ENCODE data around the gene TIMP3. TPM values are rescaled to one million over a fixed set of nuclear protein-coding genes. Genes with fewer than 3 reads are reported as not detected.

The TIMP3 gene
- total and polyA plus RNA-seq, 4 experiments from 2014 or later, result 1.7 to 2.3 TPM; not detected in 2

DNA sequence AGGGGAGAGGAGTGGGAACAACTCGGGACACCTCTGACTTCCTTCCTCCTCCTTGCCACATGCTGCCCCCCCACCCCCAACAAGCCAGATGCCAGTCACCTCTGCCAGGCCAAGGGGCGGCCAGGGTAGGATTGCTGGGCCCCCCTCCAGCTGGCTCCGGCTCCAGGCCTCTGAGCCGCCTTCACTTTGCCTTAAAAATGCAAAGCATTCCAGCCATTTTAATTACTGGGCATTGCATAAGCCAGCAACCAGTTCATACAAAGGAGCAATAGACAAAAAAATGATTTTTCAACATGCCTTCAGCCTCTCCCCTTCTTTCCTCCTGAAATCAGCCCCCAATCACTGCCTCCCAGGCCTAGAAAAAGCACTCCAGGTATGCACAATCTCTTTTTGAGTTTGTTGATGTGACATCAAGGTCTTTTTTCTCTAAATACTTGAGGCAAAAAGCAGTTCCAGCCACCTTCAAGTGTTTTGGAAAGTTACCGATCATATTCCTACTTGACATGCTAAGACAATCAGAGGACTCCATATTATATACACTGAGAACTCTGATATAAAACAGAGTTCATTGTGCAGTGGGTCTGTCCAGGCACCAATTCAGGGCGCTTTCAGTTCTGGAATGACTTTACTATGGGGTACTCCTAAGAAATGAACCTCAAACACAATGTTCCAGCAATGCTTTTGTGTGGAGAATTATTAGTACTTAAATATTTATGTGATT lies 12.4 kb upstream of the TIMP3 start:
- no peak overlapping the region for H3K4me3 Mint-ChIP-seq
- intact Hi-C loops (cut with micrococcal nuclease), result no loop called here
- no peaks in the 10 kb centered on the region for H3K36me3 Mint-ChIP-seq
- no peaks in the 10 kb centered on the region for H3K9me3 Mint-ChIP-seq
- H3K27me3 Mint-ChIP-seq, result peaks cover 2 to 13% of the 10 kb centered on the region in 2 donors
- no peak overlapping the region for H3K4me3 ChIP-seq (ENCODE audit: low read length in 2 of 2)
- ChIA-PET CTCF (ENCODE audit: partially characterized antibody) (no interaction called here), POLR2A (ENCODE audit: partially characterized antibody) (no interaction called here)
- H3K9me3 ChIP-seq (ENCODE audit: control insufficient read depth in 1 of 2, low read length in 2 of 2), result no peaks in the 10 kb centered on the region
- no peaks in the 10 kb centered on the region for H3K4me1 ChIP-seq (ENCODE audit: insufficient read depth, low read length)
- no peaks in the 10 kb centered on the region for H3K27me3 ChIP-seq (ENCODE audit: insufficient read depth, low read length)
- H3K27ac Mint-ChIP-seq, result no peak overlapping the region
- H3K4me1 Mint-ChIP-seq, result no peaks in the 10 kb centered on the region
- no peaks in the 10 kb centered on the region for H3K36me3 ChIP-seq (ENCODE audit: insufficient read depth, low read length)
- H3K27ac ChIP-seq (ENCODE audit: low read depth, low read length), result no peak overlapping the region
- DNase-seq, result no peak

DNA sequence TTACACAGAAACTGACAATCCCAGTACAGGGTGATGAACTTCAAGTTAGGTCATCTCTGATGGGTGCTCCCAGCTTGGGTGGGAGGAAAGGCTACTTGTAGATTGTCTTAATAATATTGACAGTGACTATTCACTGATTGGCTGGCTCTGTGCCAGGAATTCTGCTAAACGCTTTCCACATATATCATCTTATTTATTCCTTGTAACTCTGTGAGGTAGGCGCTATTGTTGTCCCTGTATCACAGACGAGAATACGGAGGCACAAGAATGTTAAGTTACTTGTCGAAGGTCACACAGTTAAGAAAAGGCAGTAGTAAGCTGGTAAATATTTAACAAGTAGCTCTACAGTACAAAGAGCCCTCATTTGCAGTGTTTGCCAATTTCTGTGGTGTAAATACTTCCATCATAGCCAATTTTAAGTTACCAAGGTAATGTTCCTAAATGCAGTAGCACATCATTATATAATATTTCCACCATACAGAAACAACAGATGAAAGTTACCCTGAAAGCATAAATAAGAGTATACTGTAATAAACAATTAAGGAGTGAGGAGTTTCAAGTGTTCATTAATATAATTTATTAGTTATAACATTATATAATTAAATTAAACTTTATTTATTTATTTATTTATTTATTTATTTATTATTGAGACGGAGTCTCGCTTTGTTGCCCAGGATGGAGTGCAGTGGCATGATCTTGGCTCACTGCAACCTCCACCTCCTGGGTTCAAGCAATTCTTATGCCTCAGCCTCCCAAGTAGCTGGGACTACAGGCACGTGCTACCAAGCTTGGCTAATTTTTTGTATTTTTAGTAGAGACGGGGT lies 11.5 kb upstream of the TIMP3 start:
- ChIA-PET POLR2A (ENCODE audit: partially characterized antibody) (no interaction called here), CTCF (ENCODE audit: partially characterized antibody) (interaction anchor here (1.3 kb wide), 1 partner anchor 11 kb away, joined by 4 read pairs; no protein-coding TSS in a partner anchor)
- H3K4me3 Mint-ChIP-seq, result no peak overlapping the region
- H3K9me3 ChIP-seq (ENCODE audit: control insufficient read depth in 1 of 2, low read length in 2 of 2), result no peaks in the 10 kb centered on the region
- H3K4me1 ChIP-seq (ENCODE audit: insufficient read depth, low read length), result no peaks in the 10 kb centered on the region
- DNase-seq, result no peak
- no peaks in the 10 kb centered on the region for H3K9me3 Mint-ChIP-seq
- H3K36me3 Mint-ChIP-seq, result no peaks in the 10 kb centered on the region
- H3K27ac Mint-ChIP-seq, result no peak overlapping the region
- H3K4me1 Mint-ChIP-seq, result no peaks in the 10 kb centered on the region
- H3K27ac ChIP-seq (ENCODE audit: low read depth, low read length), result no peak overlapping the region
- H3K36me3 ChIP-seq (ENCODE audit: insufficient read depth, low read length), result no peaks in the 10 kb centered on the region
- H3K27me3 ChIP-seq (ENCODE audit: insufficient read depth, low read length), result no peaks in the 10 kb centered on the region
- intact Hi-C loops (cut with micrococcal nuclease), result no loop called here
- peaks cover 2 to 13% of the 10 kb centered on the region in 2 donors for H3K27me3 Mint-ChIP-seq
- H3K4me3 ChIP-seq (ENCODE audit: low read length in 2 of 2), result no peak overlapping the region

DNA sequence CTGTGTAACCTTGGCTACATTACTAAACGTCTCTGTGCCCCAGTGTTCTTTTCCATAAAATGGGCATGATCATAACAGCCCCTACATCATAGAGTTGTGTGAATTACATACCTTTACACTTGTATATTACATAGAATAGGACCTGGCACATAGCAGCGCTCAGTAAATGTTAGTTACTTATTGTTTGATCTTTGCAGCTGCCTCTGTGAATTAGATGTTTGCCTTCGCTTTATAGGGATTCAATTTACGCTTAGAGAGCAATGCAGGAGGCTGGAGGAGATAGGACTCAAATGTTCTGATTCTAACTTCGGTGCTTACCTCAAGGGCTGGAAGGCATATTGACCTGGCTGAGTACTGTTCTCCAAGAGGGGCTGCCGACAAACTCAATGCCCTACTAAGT lies 10.4 kb upstream of the TIMP3 start:
- no peaks in the 10 kb centered on the region for H3K36me3 ChIP-seq (ENCODE audit: insufficient read depth, low read length)
- no peaks in the 10 kb centered on the region for H3K9me3 ChIP-seq (ENCODE audit: control insufficient read depth in 1 of 2, low read length in 2 of 2)
- Mint-ChIP-seq H3K9me3 (no peaks in the 10 kb centered on the region), H3K27ac (no peak overlapping the region), H3K4me3 (no peak overlapping the region), H3K27me3 (peaks cover 6 to 13% of the 10 kb centered on the region in 2 donors), H3K4me1 (peaks cover 0 to under 1% (median 0%) of the 10 kb centered on the region in 4 donors), H3K36me3 (no peaks in the 10 kb centered on the region)
- H3K27ac ChIP-seq (ENCODE audit: low read depth, low read length), result no peak overlapping the region
- CTCF ChIA-PET (ENCODE audit: partially characterized antibody), result interaction anchor here (1.3 kb wide), 1 partner anchor 10 kb away, joined by 4 read pairs; no protein-coding TSS in a partner anchor
- no peaks in the 10 kb centered on the region for H3K27me3 ChIP-seq (ENCODE audit: insufficient read depth, low read length)
- intact Hi-C loops (cut with micrococcal nuclease), result no loop called here
- H3K4me1 ChIP-seq (ENCODE audit: insufficient read depth, low read length), result no peaks in the 10 kb centered on the region
- POLR2A ChIA-PET (ENCODE audit: partially characterized antibody), result no interaction called here
- H3K4me3 ChIP-seq (ENCODE audit: low read length in 2 of 2), result no peak overlapping the region
- DNase-seq, result no peak

DNA sequence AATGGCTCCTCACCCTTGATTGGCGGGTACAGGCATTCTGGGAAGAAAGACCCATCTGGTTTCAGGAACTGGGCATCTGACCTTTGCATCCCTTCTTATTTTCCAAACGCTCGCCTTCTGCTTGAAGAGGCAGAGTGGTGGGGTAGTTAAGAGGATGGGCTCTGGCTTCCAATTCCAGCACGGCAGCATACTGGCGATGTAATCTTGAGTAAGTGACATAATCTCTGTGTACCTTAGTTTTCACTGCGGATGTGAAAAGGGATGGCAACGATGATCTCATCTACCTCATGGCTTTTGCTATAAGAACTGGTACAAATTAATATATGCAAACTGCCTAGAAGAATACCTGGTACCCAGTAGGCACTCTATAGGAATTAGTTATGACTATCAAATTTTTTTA lies 10.0 kb upstream of the TIMP3 start:
- DNase-seq, result no peak
- no peak overlapping the region for H3K27ac Mint-ChIP-seq
- peaks cover 7 to 12% of the 10 kb centered on the region in 2 donors for H3K27me3 Mint-ChIP-seq
- no peak overlapping the region for H3K4me3 Mint-ChIP-seq
- peaks cover 0 to 1% (median 0%) of the 10 kb centered on the region in 4 donors for H3K4me1 Mint-ChIP-seq
- Histone ChIP-seq H3K36me3 (ENCODE audit: insufficient read depth, low read length) (no peaks in the 10 kb centered on the region), H3K4me3 (ENCODE audit: low read length in 2 of 2) (no peak overlapping the region), H3K27ac (ENCODE audit: low read depth, low read length) (no peak overlapping the region), H3K27me3 (ENCODE audit: insufficient read depth, low read length) (no peaks in the 10 kb centered on the region), H3K9me3 (ENCODE audit: control insufficient read depth in 1 of 2, low read length in 2 of 2) (no peaks in the 10 kb centered on the region), H3K4me1 (ENCODE audit: insufficient read depth, low read length) (no peaks in the 10 kb centered on the region)
- intact Hi-C loops (cut with micrococcal nuclease), result no loop called here
- H3K36me3 Mint-ChIP-seq, result no peaks in the 10 kb centered on the region
- ChIA-PET CTCF (ENCODE audit: partially characterized antibody) (no interaction called here), POLR2A (ENCODE audit: partially characterized antibody) (no interaction called here)
- H3K9me3 Mint-ChIP-seq, result no peaks in the 10 kb centered on the region

DNA sequence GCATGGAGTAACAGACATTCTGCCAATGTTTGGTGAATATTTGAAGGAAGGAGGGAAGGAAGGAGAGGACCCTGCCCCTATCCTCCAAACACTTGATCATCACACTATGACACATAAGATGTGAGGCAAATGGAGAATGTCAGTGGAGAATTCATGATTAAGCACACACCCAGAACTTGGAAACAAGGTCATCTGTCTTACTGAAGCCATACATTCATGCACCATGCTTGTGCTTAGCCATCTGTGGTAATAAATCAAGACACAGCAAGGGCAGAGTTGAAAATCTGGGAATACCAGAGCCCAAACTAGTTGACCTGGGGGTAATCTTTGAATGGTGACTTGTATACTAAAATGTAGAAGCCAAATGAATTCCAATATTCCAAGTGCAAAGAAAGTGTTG lies 7.9 kb upstream of the TIMP3 start:
- no peak for DNase-seq
- H3K27me3 ChIP-seq (ENCODE audit: insufficient read depth, low read length), result no peaks in the 10 kb centered on the region
- H3K4me1 ChIP-seq (ENCODE audit: insufficient read depth, low read length), result no peaks in the 10 kb centered on the region
- H3K4me1 Mint-ChIP-seq, result peaks cover 0 to 3% (median 2%) of the 10 kb centered on the region in 4 donors
- no peak overlapping the region for H3K27ac Mint-ChIP-seq
- peaks cover 14 to 18% of the 10 kb centered on the region in 2 donors for H3K27me3 Mint-ChIP-seq
- H3K27ac ChIP-seq (ENCODE audit: low read depth, low read length), result no peak overlapping the region
- H3K4me3 Mint-ChIP-seq, result no peak overlapping the region
- ChIA-PET CTCF (ENCODE audit: partially characterized antibody) (interaction anchor here (1.2 to 7.1 kb wide), 2 partner anchors 133 to 265 kb away, joined by 3 to 74 read pairs; no protein-coding TSS in a partner anchor), POLR2A (ENCODE audit: partially characterized antibody) (no interaction called here)
- H3K9me3 Mint-ChIP-seq, result no peaks in the 10 kb centered on the region
- H3K4me3 ChIP-seq (ENCODE audit: low read length in 2 of 2), result no peak overlapping the region
- intact Hi-C loops (cut with micrococcal nuclease), result no loop called here
- no peaks in the 10 kb centered on the region for H3K36me3 ChIP-seq (ENCODE audit: insufficient read depth, low read length)
- H3K9me3 ChIP-seq (ENCODE audit: control insufficient read depth in 1 of 2, low read length in 2 of 2), result no peaks in the 10 kb centered on the region
- H3K36me3 Mint-ChIP-seq, result no peaks in the 10 kb centered on the region

DNA sequence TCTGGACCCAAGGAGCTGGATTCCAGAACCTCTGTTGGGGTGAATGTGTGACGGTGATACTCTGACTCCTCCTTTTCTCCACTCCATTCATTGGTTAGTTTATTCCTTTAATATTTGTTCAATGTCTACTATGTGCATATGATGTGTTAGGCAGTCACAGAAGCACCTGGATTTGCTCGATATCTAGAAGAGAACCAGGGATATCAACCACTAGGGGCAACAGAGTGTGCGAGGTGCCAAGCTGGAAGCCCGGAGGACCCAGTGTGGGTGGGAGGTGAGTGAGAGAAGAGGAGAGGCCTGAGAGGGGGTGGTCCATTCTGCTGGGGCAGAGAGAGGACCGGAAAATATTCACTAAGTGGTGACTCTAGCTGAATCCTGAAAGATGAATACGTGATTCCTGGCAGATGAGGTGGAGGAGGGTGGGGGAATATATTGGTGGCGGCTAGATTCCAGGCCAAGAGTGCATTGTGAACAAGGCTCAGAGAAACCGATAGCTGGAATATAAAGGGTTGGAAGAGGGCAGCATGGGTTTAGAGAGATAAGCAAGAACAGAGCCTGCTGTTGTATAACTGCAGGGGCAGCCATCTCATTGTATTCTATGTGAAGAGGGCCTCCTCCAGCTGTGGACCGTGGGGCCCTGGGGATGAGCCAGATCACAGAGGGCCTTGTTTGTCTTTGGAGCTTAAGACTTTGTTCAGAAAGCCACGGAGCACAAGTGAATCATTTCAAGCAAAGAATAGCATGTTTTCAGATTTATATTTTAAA lies 6.9 kb upstream of the TIMP3 start:
- no peaks in the 10 kb centered on the region for H3K9me3 Mint-ChIP-seq
- Histone ChIP-seq H3K9me3 (ENCODE audit: control insufficient read depth in 1 of 2, low read length in 2 of 2) (no peaks in the 10 kb centered on the region), H3K27me3 (ENCODE audit: insufficient read depth, low read length) (no peaks in the 10 kb centered on the region), H3K4me3 (ENCODE audit: low read length in 2 of 2) (no peak overlapping the region), H3K27ac (ENCODE audit: low read depth, low read length) (no peak overlapping the region), H3K4me1 (ENCODE audit: insufficient read depth, low read length) (no peaks in the 10 kb centered on the region), H3K36me3 (ENCODE audit: insufficient read depth, low read length) (no peaks in the 10 kb centered on the region)
- DNase-seq, result no peak
- H3K4me3 Mint-ChIP-seq, result no peak overlapping the region
- no peaks in the 10 kb centered on the region for H3K36me3 Mint-ChIP-seq
- H3K27ac Mint-ChIP-seq, result no peak overlapping the region
- peaks cover 0 to 3% (median 2%) of the 10 kb centered on the region in 4 donors for H3K4me1 Mint-ChIP-seq
- POLR2A ChIA-PET (ENCODE audit: partially characterized antibody), result no interaction called here
- CTCF ChIA-PET (ENCODE audit: partially characterized antibody), result interaction anchor here (0.8 to 7.1 kb wide), 3 partner anchors 134 to 265 kb away, joined by 3 to 74 read pairs (median 38); no protein-coding TSS in a partner anchor
- H3K27me3 Mint-ChIP-seq, result peaks cover 16 to 23% of the 10 kb centered on the region in 2 donors
- intact Hi-C loops (cut with micrococcal nuclease), result no loop called here

DNA sequence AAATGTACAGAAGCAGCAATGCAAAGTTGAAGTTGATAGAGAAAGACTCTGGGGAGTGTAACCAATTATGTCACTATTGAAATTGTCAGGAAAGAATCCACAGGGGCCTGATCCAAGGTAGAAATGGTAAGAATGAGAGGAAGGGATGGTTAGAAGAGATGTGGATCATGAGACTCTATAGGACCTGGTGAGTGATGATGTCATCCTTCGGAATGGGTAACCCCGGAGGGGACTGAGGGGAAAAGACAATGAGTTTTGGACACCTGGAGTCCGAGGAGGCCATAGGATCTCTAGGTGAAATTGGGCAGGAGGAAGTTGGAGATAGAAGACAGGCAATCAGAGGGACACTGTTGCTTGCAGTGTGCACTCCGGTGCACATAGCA lies 6.3 kb upstream of the TIMP3 start:
- Histone ChIP-seq H3K4me3 (ENCODE audit: low read length in 2 of 2) (no peak overlapping the region), H3K27ac (ENCODE audit: low read depth, low read length) (no peak overlapping the region), H3K36me3 (ENCODE audit: insufficient read depth, low read length) (no peaks in the 10 kb centered on the region), H3K27me3 (ENCODE audit: insufficient read depth, low read length) (no peaks in the 10 kb centered on the region), H3K4me1 (ENCODE audit: insufficient read depth, low read length) (no peaks in the 10 kb centered on the region), H3K9me3 (ENCODE audit: control insufficient read depth in 1 of 2, low read length in 2 of 2) (no peaks in the 10 kb centered on the region)
- peak overlapping the region in 2 of 7 donors; percentile 13 to 77 for H3K27ac Mint-ChIP-seq
- intact Hi-C loops (cut with micrococcal nuclease), result no loop called here
- peaks cover 17 to 28% of the 10 kb centered on the region in 2 donors for H3K27me3 Mint-ChIP-seq
- no peaks in the 10 kb centered on the region for H3K36me3 Mint-ChIP-seq
- no peak overlapping the region for H3K4me3 Mint-ChIP-seq
- H3K4me1 Mint-ChIP-seq, result peaks cover 0 to 3% (median 2%) of the 10 kb centered on the region in 4 donors
- CTCF ChIA-PET (ENCODE audit: partially characterized antibody), result interaction anchor here (0.7 to 7.1 kb wide), 6 partner anchors 71 to 270 kb away, joined by 3 to 74 read pairs (median 13); no protein-coding TSS in a partner anchor
- no peaks in the 10 kb centered on the region for H3K9me3 Mint-ChIP-seq
- DNase-seq, result no peak
- POLR2A ChIA-PET (ENCODE audit: partially characterized antibody), result no interaction called here
